Glutamatergic neuron (in vitro differentiated cells): ENCODE measurements around the gene TBC1D1. TPM values are rescaled to one million over a fixed set of nuclear protein-coding genes. Genes with fewer than 3 reads are reported as not detected.

Source experiments
- DNase-seq: peaks from one replicate; pipeline ENCODE4 v3.0.0; 2022
- H3K27ac Mint-ChIP-seq: one replicate; pipeline ENCODE4 v1.8.0; 2020; ENCODE audit warnings: mild to moderate bottlenecking, mixed read lengths, inconsistent platforms; ENCODE audit not compliant: unreplicated experiment
- H3K27me3 Mint-ChIP-seq: one replicate; pipeline ENCODE4 v1.8.0; 2020; ENCODE audit warnings: mild to moderate bottlenecking, moderate library complexity, mixed read lengths, inconsistent platforms; ENCODE audit not compliant: unreplicated experiment
- H3K36me3 Mint-ChIP-seq: one replicate; pipeline ENCODE4 v1.8.0; 2020; ENCODE audit warnings: mild to moderate bottlenecking, mixed read lengths, inconsistent platforms; ENCODE audit not compliant: unreplicated experiment
- H3K4me1 Mint-ChIP-seq: one replicate; pipeline ENCODE4 v1.8.0; 2020; ENCODE audit warnings: mild to moderate bottlenecking, low read depth, mixed read lengths, inconsistent platforms; ENCODE audit not compliant: unreplicated experiment
- H3K4me3 Mint-ChIP-seq: one replicate; pipeline ENCODE4 v1.8.0; 2020; ENCODE audit warnings: mild to moderate bottlenecking, mixed read lengths, inconsistent platforms; ENCODE audit not compliant: unreplicated experiment
- H3K9me3 Mint-ChIP-seq: one replicate; pipeline ENCODE4 v1.8.0; 2020; ENCODE audit warnings: mild to moderate bottlenecking, moderate library complexity, mixed read lengths, inconsistent platforms; ENCODE audit not compliant: unreplicated experiment
- total RNA-seq: library from RNA; stranded (reverse); fragmentation: NEBNext Ultra II Directional; extraction: Animal tissue kit (Norgen Biotek cat#: 25700); gene quantifications from one replicate; pipeline ENCODE4 v1.2.1, GENCODE V29; 2021; ENCODE audit not compliant: unreplicated experiment
- TF ChIP-seq, protein P1 (sequence below): fragments of 200-600 bp; sonication (generic); IDR thresholded peaks from one replicate; pipeline ENCODE4 v1.5.0; 2021; ENCODE audit not compliant: partially characterized antibody, unreplicated experiment

The TBC1D1 gene
- total RNA-seq, 1 donor from 2014 or later = 106 TPM

DNA sequence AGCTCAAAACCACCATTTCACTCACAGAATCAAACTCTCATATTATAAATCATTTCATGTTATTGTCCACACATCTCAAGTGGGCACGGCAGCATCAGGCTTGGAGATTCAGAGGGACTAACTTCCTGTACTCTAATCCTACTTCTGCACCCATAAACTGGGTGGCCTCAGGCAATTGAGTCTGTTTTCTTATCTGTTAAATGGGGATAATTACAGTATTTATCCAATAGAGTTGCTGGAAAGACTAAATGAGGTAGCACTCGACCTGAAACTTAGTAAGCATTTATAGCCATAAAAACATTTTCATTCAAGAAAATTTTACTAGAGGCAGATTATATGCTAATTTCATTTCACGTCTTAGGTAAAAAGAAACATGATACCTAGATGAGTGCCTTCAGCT is 13.0 kb downstream of the TBC1D1 start:
- no peak for DNase-seq
- TF ChIP-seq, protein P1, sequence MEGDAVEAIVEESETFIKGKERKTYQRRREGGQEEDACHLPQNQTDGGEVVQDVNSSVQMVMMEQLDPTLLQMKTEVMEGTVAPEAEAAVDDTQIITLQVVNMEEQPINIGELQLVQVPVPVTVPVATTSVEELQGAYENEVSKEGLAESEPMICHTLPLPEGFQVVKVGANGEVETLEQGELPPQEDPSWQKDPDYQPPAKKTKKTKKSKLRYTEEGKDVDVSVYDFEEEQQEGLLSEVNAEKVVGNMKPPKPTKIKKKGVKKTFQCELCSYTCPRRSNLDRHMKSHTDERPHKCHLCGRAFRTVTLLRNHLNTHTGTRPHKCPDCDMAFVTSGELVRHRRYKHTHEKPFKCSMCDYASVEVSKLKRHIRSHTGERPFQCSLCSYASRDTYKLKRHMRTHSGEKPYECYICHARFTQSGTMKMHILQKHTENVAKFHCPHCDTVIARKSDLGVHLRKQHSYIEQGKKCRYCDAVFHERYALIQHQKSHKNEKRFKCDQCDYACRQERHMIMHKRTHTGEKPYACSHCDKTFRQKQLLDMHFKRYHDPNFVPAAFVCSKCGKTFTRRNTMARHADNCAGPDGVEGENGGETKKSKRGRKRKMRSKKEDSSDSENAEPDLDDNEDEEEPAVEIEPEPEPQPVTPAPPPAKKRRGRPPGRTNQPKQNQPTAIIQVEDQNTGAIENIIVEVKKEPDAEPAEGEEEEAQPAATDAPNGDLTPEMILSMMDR = no peak
- Mint-ChIP-seq H3K27me3 (peaks cover 2% of the 10 kb centered on the region), H3K9me3 (no peaks in the 10 kb centered on the region), H3K4me3 (no peak overlapping the region), H3K4me1 (peaks cover 4% of the 10 kb centered on the region), H3K27ac (no peak overlapping the region), H3K36me3 (no peaks in the 10 kb centered on the region)

DNA sequence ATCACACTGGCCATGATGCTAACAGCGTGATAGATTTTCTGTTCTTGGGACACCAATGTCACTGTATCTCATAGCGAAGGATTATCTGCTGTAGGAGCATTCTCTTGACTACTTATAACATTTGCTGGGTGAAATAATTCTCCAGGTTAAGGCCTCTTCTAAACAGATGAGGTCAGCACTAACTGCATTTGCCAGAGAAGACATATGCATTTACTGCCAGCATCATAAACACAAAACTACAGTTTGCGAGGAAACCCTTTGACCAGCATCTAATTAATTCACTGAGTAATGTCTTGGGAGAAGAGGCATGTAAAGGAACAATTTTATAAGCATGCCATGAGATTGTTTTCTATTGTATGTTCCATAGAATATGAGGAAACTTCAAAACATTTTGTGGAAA is 13.9 kb downstream of the TBC1D1 start:
- no peaks in the 10 kb centered on the region for H3K36me3 Mint-ChIP-seq
- H3K4me3 Mint-ChIP-seq = no peak overlapping the region
- TF ChIP-seq, protein P1 = no peak
- peaks cover 4% of the 10 kb centered on the region for H3K4me1 Mint-ChIP-seq
- peaks cover 2% of the 10 kb centered on the region for H3K27me3 Mint-ChIP-seq
- H3K27ac Mint-ChIP-seq = no peak overlapping the region
- no peaks in the 10 kb centered on the region for H3K9me3 Mint-ChIP-seq
- DNase-seq = no peak

DNA sequence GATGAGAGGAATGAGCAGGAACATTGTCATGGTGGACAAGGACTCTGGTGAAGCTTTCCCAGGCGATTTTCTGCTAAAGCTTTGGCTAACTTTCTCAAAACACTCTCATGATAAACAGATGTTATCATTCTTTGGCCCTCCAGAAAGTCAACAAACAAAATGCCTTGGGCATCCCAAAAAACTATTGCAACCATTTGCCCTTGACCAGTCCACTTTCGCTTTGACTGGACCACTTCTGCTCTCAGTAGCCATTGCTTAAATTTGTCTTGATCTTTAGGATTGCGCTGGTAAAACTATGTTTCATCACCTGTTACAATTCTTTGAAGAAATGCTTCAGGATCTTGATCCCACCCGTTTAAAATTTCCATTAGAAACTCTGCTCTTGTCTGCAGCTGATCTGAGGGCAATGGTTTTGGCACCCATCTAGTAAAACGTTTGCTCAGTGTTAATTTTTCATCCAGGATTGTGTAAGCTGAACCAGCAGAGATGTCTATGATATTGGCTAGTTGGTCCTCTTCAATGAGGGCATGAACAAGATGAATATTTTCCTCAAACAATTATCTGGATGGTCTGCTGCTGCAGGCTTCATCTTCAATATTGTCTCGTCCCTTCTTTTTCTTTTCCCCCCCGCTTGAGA is 14.8 kb downstream of the TBC1D1 start:
- H3K4me1 Mint-ChIP-seq = peaks cover 4% of the 10 kb centered on the region
- TF ChIP-seq, protein P1 = no peak

DNA sequence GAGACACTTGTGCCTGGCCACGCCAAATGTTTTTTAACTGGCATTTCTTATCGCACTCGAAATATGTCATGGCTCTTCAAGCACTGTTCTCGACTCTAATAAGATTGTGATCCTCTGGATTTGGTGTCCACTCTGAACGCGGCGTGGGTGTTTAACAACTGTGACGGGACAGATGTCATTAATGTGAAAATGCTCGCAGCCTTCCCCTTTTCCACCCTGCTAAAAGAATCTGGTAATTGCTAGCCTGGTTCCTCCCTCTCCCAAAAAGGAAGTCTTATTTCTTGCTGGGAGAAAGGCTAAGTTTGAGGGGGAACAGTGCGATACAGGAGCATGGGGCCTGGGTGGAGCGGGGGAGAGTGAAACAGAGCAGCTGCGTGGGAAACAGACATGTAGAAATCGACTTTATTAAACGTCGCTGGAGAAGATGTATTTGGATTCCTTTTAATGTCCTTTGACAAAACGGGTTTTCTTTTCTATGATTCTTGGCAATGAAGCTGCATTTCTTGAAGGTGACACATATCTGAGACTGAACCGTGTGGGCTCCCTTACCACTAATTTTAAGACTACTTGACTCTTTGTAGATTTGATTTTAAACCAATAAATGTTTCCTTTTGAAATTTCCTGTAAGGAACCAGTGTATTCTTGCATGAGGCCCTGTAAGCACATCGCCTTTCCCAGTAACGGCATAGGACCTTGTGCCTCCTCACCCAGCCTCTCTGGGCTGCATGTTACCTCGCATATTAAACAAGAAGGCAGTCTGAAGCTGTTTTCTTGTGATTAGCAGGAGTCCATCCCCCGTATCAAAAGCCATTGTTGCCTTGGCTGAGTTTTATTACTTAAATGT is 17.8 kb downstream of the TBC1D1 start:
- H3K9me3 Mint-ChIP-seq = no peaks in the 10 kb centered on the region

More for the DNA sequence above, 14.8 kb downstream of the TBC1D1 start:
- Mint-ChIP-seq H3K27me3 (peaks cover 2% of the 10 kb centered on the region), H3K4me3 (no peak overlapping the region), H3K36me3 (no peaks in the 10 kb centered on the region), H3K27ac (no peak overlapping the region), H3K9me3 (no peaks in the 10 kb centered on the region)
- no peak for DNase-seq

More for the DNA sequence above, 17.8 kb downstream of the TBC1D1 start:
- H3K4me1 Mint-ChIP-seq = peaks cover 4% of the 10 kb centered on the region
- DNase-seq = no peak
- H3K27me3 Mint-ChIP-seq = no peaks in the 10 kb centered on the region
- TF ChIP-seq, protein P1 = no peak
- no peak overlapping the region for H3K27ac Mint-ChIP-seq
- H3K36me3 Mint-ChIP-seq = no peaks in the 10 kb centered on the region
- no peak overlapping the region for H3K4me3 Mint-ChIP-seq
